H1 (cell line): ENCODE results near the gene ANXA5. TPM values are rescaled to one million over a fixed set of nuclear protein-coding genes. Genes with fewer than 3 reads are reported as not detected.

Experiments
- CTCF ChIA-PET: fragments of 300-600 bp; sonication (Branson Sonifier 250); formaldehyde crosslinking; loops from one replicate; lab custom pipeline; 2021; ENCODE audit not compliant: partially characterized antibody; lab: Charles Lee
- POLR2A ChIA-PET: fragments of 300-600 bp; sonication (Branson Sonifier 250); formaldehyde crosslinking; loops from one replicate; lab custom pipeline; 2021; ENCODE audit warnings: inconsistent platforms; ENCODE audit not compliant: partially characterized antibody; lab: Charles Lee
- DNase-seq, 2 experiments: peaks; one replicate each; pipeline versions ENCODE4 v3.0.0 to v3.0.0-alpha.2; 2010 to 2022; ENCODE audit warnings: low spot score in 2 of 2, low read depth in 1 of 2, mixed read lengths in 1 of 2
- FAIRE-seq: peaks from 2 replicates; lab custom pipeline; 2011; peaks lifted over from hg19 to GRCh38; lab: Jason Lieb, UNC
- H2AFZ ChIP-seq: 2 replicates; pipeline ENCODE4 v1.8.1; 2012; ENCODE audit warnings: low read length, inconsistent platforms
- H2AK5ac ChIP-seq: 2 replicates; pipeline ENCODE4 v1.6.1; 2013; ENCODE audit warnings: low read depth, low read length
- H2BK120ac ChIP-seq: replicated peaks from 2 replicates; pipeline ENCODE3; 2013; ENCODE audit warnings: low read depth, low read length, inconsistent platforms
- H2BK12ac ChIP-seq: 2 replicates; pipeline ENCODE4 v1.6.1; 2013; ENCODE audit warnings: low read depth, low read length
- H2BK15ac ChIP-seq: 2 replicates; pipeline ENCODE4 v1.6.1; 2013; ENCODE audit warnings: low read length
- H2BK20ac ChIP-seq: 2 replicates; pipeline ENCODE4 v1.6.1; 2013; ENCODE audit warnings: low read length
- H2BK5ac ChIP-seq: 2 replicates; pipeline ENCODE4 v1.6.1; 2013; ENCODE audit warnings: low read depth, low read length
- H3K14ac ChIP-seq: 2 replicates; pipeline ENCODE4 v1.6.1; 2013; ENCODE audit warnings: inconsistent platforms; ENCODE audit not compliant: insufficient read length
- H3K18ac ChIP-seq: 2 replicates; pipeline ENCODE4 v1.6.1; 2013; ENCODE audit warnings: low read length; ENCODE audit errors: extremely low read depth
- H3K23ac ChIP-seq: 2 replicates; pipeline ENCODE4 v1.6.1; 2013; ENCODE audit warnings: inconsistent platforms; ENCODE audit not compliant: insufficient read length
- H3K23me2 ChIP-seq: 2 replicates; pipeline ENCODE4 v1.6.1; 2013; ENCODE audit warnings: low read depth, low read length
- H3K27ac ChIP-seq: 2 replicates; pipeline ENCODE4 v1.6.1; 2011; ENCODE audit warnings: low read depth, low read length, inconsistent platforms
- H3K27me3 ChIP-seq, 4 experiments: replicated peaks in 1 of 4; 1 replicate in 1 of 4; 2 replicates in 3 of 4; pipeline versions ENCODE4 v1.6.1 to v1.8.1; 2011 to 2013; ENCODE audit warnings: low read length in 3 of 4, mild to moderate bottlenecking in 3 of 4, inconsistent platforms in 2 of 4, mixed read lengths in 2 of 4, moderate library complexity in 1 of 4; ENCODE audit not compliant: control insufficient read depth in 3 of 4, insufficient read depth in 3 of 4; ENCODE audit errors: extremely low read depth in 1 of 4
- H3K36me3 ChIP-seq, 4 experiments: 2 replicates each; pipeline versions ENCODE4 v1.6.1 to v1.8.1; 2011 to 2013; ENCODE audit warnings: mild to moderate bottlenecking in 4 of 4, low read length in 3 of 4, moderate library complexity in 2 of 4, control low read depth in 1 of 4, inconsistent platforms in 1 of 4; ENCODE audit not compliant: insufficient read depth in 4 of 4, control insufficient read depth in 2 of 4
- H3K4ac ChIP-seq: replicated peaks from 2 replicates; pipeline ENCODE3; 2013; ENCODE audit warnings: low read length, low read depth, mixed read lengths, inconsistent platforms; ENCODE audit not compliant: insufficient read length
- H3K4me1 ChIP-seq, 4 experiments: replicated peaks in 1 of 4; 1 replicate in 1 of 4; 2 replicates in 3 of 4; pipeline versions ENCODE4 v1.6.1 to v1.8.1; 2011 to 2013; ENCODE audit warnings: low read length in 3 of 4, inconsistent platforms in 2 of 4, mixed read lengths in 1 of 4; ENCODE audit not compliant: insufficient read depth in 4 of 4, control insufficient read depth in 3 of 4
- H3K4me2 ChIP-seq, 2 experiments: 2 replicates each; pipeline versions ENCODE4 v1.6.1 to v1.8.1; 2011 to 2013; ENCODE audit warnings: low read depth in 2 of 2, low read length in 2 of 2, control low read depth in 1 of 2, inconsistent platforms in 1 of 2, mild to moderate bottlenecking in 1 of 2; ENCODE audit not compliant: insufficient read depth in 1 of 2
- H3K4me3 ChIP-seq, 4 experiments: fragments of 200-600, 300-600 bp in 1 of 4; sonication (generic), shearing (Covaris generic), sonication (Bioruptor Twin) in 1 of 4; 2 replicates each; pipeline versions ENCODE4 v1.5.1 to v1.8.1; 2011 to 2016; ENCODE audit warnings: low read length in 4 of 4, low read depth in 3 of 4, control low read depth in 2 of 4, inconsistent platforms in 2 of 4, mild to moderate bottlenecking in 2 of 4, mixed read lengths in 1 of 4, moderate library complexity in 1 of 4; ENCODE audit not compliant: insufficient read depth in 2 of 4; ENCODE audit errors: extremely low read depth in 1 of 4
- H3K56ac ChIP-seq: replicated peaks from 2 replicates; pipeline ENCODE3; 2013; ENCODE audit warnings: low read depth, mild to moderate bottlenecking, mixed read lengths, low read length, inconsistent platforms; ENCODE audit not compliant: insufficient read length
- H3K79me1 ChIP-seq: 2 replicates; pipeline ENCODE4 v1.6.1; 2013; ENCODE audit warnings: low read depth, low read length, control low read depth
- H3K79me2 ChIP-seq, 2 experiments: 2 replicates each; pipeline versions ENCODE4 v1.6.1 to v1.8.1; 2012 to 2013; ENCODE audit warnings: low read length in 2 of 2, mild to moderate bottlenecking in 2 of 2, inconsistent platforms in 1 of 2; ENCODE audit not compliant: insufficient read depth in 2 of 2, control insufficient read depth in 1 of 2
- H3K9ac ChIP-seq, 4 experiments: replicated peaks in 1 of 4; 1 replicate in 1 of 4; 2 replicates in 3 of 4; pipeline versions ENCODE4 v1.6.1 to v1.8.1; 2011 to 2013; ENCODE audit warnings: low read depth in 3 of 4, low read length in 3 of 4, control low read depth in 2 of 4, mild to moderate bottlenecking in 2 of 4, moderate library complexity in 2 of 4, inconsistent platforms in 1 of 4; ENCODE audit errors: extremely low read depth in 1 of 4
- H3K9me3 ChIP-seq, 2 experiments: 2 replicates each; pipeline versions ENCODE4 v1.6.1 to v1.8.1; 2012 to 2013; ENCODE audit warnings: mild to moderate bottlenecking in 2 of 2, moderate library complexity in 2 of 2, control low read depth in 1 of 2, inconsistent platforms in 1 of 2, low read depth in 1 of 2, low read length in 1 of 2, mixed read lengths in 1 of 2; ENCODE audit not compliant: insufficient read depth in 2 of 2
- H4K20me1 ChIP-seq, 2 experiments: replicated peaks in 1 of 2; 2 replicates each; pipeline versions ENCODE3 to v1.8.1; 2011 to 2013; ENCODE audit warnings: inconsistent platforms in 2 of 2, low read length in 2 of 2, mild to moderate bottlenecking in 1 of 2; ENCODE audit not compliant: insufficient read depth in 2 of 2, control insufficient read depth in 1 of 2
- H4K5ac ChIP-seq: 2 replicates; pipeline ENCODE4 v1.6.1; 2013; ENCODE audit warnings: low read length, low read depth, mixed read lengths, inconsistent platforms; ENCODE audit not compliant: insufficient read length
- H4K8ac ChIP-seq: 2 replicates; pipeline ENCODE4 v1.8.0; 2013; ENCODE audit warnings: mild to moderate bottlenecking, moderate library complexity, low read length, inconsistent platforms; ENCODE audit not compliant: insufficient read depth; ENCODE audit errors: extremely low read depth
- H4K91ac ChIP-seq: replicated peaks from 2 replicates; pipeline ENCODE3; 2013; ENCODE audit warnings: low read length, mixed read lengths, inconsistent platforms; ENCODE audit not compliant: insufficient read length
- BCL11A ChIP-seq, 2 experiments: IDR thresholded peaks; one replicate each; pipeline ENCODE4 v1.6.1; 2011; ENCODE audit warnings: low read depth in 2 of 2, low read length in 2 of 2, mild to moderate bottlenecking in 2 of 2
- NRF1 ChIP-seq: IDR thresholded peaks from 2 replicates; pipeline ENCODE4 v1.6.1; 2011; ENCODE audit warnings: mild to moderate bottlenecking, low read depth, low read length, improper control_type of control experiment
- PHF8 ChIP-seq: fragments of 200-600 bp; sonication (generic); conservative IDR thresholded peaks from 2 replicates; pipeline ENCODE4 v1.7.1; 2012; ENCODE audit warnings: low read depth, mild to moderate bottlenecking, inconsistent platforms, low read length, moderate library complexity
- RFX5 ChIP-seq: IDR thresholded peaks from 2 replicates; pipeline ENCODE4 v1.6.1; 2011; ENCODE audit warnings: low read depth, low read length, improper control_type of control experiment, borderline replicate concordance
- RXRA ChIP-seq: IDR thresholded peaks from 2 replicates; pipeline ENCODE4 v1.6.1; 2011; ENCODE audit warnings: low read depth, mild to moderate bottlenecking, low read length, moderate library complexity; ENCODE audit not compliant: insufficient read depth
- SP4 ChIP-seq: IDR thresholded peaks from 2 replicates; pipeline ENCODE4 v1.6.1; 2012; ENCODE audit warnings: low read length, inconsistent platforms
- TAF7 ChIP-seq: optimal IDR thresholded peaks from 2 replicates; pipeline ENCODE3; 2011; ENCODE audit warnings: low read depth, mild to moderate bottlenecking, inconsistent platforms, low read length, moderate library complexity, borderline replicate concordance
- WGBS, 2 experiments: shearing (Covaris generic) in 1 of 2; methylation state at CpG; one replicate each; pipeline versions ENCODE4 v1.1.6 to v1.1.7; 2013 to 2015; ENCODE audit warnings: low lambda C conversion rate in 2 of 2, mixed read lengths in 2 of 2, inconsistent platforms in 1 of 2, low coverage in 1 of 2, missing lambda C conversion rate in 1 of 2; ENCODE audit not compliant: insufficient replicate concordance in 2 of 2, insufficient coverage in 1 of 2, insufficient read length in 1 of 2; ENCODE audit errors: extremely low coverage in 1 of 2, missing lambda C conversion rate in 1 of 2; 5-methylcytosine and 5-hydroxymethylcytosine counted together
- polyA plus RNA-seq, 7 experiments: library from polyadenylated mRNA; depleted of rRNA in 3 of 7; stranded (reverse) in 5 of 7; unstranded in 2 of 7; fragments of >200 nt in 5 of 7; fragments of 200-250 nt in 2 of 7; gene quantifications; 1 replicate in 5 of 7; 2 replicates in 1 of 7; 4 replicates in 1 of 7; pipeline versions ENCODE4 v1.2.1 to v1.2.3, GENCODE V29; 2011 to 2013; ENCODE audit warnings: missing spikeins in 2 of 7, mixed read lengths in 2 of 7
- total RNA-seq: library from RNA; stranded (reverse); fragmentation: NEBNext Ultra II Directional; extraction: Animal tissue kit (Norgen Biotek cat#: 25700); gene quantifications from 2 replicates; pipeline ENCODE4 v1.2.1, GENCODE V29; 2021

ANXA5 gene
- total and polyA plus RNA-seq, 2 of the 8 experiments (the other 6 are each of a cell fraction or from before 2014, with no cell fraction given), result 213 to 221 TPM

- no peak overlapping the region for H2BK5ac ChIP-seq
- no peak overlapping the region for H4K8ac ChIP-seq
- no peaks in the 10 kb centered on the region for H3K27me3 ChIP-seq
- POLR2A ChIA-PET, result no interaction called here
- H2AFZ ChIP-seq, result no peak overlapping the region
- CTCF ChIA-PET, result interaction anchor here (2.1 kb wide), 1 partner anchor 53 kb away, joined by 5 read pairs; no protein-coding TSS in a partner anchor
- peaks cover 0 to 3% of the 10 kb centered on the region in 2 experiments for H4K20me1 ChIP-seq
- TF ChIP-seq NRF1 (no peak), RFX5 (no peak), BCL11A (IDR thresholded peaks at IDR 0.05; ENCODE audit: low read depth in 2 of 2, low read length in 2 of 2) (no peak), RXRA (no peak), SP4 (no peak), TAF7 (no peak), PHF8 (no peak)
- H3K4me3 ChIP-seq, result no peak overlapping the region
- H4K5ac ChIP-seq, result no peak overlapping the region
- H3K56ac ChIP-seq, result no peak overlapping the region
- H3K4me2 ChIP-seq, result no peak overlapping the region
- no peak overlapping the region for H3K27ac ChIP-seq
- no peak overlapping the region for H3K4ac ChIP-seq
- H3K79me2 ChIP-seq, result peaks cover 3 to 26% of the 10 kb centered on the region in 2 experiments; a peak in 2 of 4 replicates
- H2BK12ac ChIP-seq, result no peak overlapping the region
- no peak overlapping the region for H3K14ac ChIP-seq
- no peak overlapping the region for H3K9ac ChIP-seq
- no peak overlapping the region for H2AK5ac ChIP-seq
- no peak overlapping the region for H4K91ac ChIP-seq
- no peak overlapping the region for H3K18ac ChIP-seq
- peaks cover 0 to 62% (median 32%) of the 10 kb centered on the region in 4 experiments; a peak in 7 of 8 replicates for H3K36me3 ChIP-seq
- H3K23me2 ChIP-seq, result no peaks in the 10 kb centered on the region
- no peaks in the 10 kb centered on the region for H3K9me3 ChIP-seq
- 77% methylated on average over 1 of the region's 1 CpG; no CpG with 5 or more reads in 1 of the 2 experiments for WGBS, 2 experiments
- DNase-seq, result no peak
- no peak overlapping the region for H2BK20ac ChIP-seq
- no peak for FAIRE-seq
- no peak overlapping the region for H2BK15ac ChIP-seq
- no peak overlapping the region for H3K23ac ChIP-seq
- no peak overlapping the region for H2BK120ac ChIP-seq
- no peaks in the 10 kb centered on the region; the same call in none of the 2 replicates for H3K79me1 ChIP-seq
- peaks cover 0 to 4% (median 1%) of the 10 kb centered on the region in 4 experiments; a peak in 2 of 7 replicates for H3K4me1 ChIP-seq
Measured at GRCh38 chr4:121684016-121684415, 12.8 kb downstream of the ANXA5 start.
